ENCODE results near the gene CUX1.

CUX1 gene

DNA sequence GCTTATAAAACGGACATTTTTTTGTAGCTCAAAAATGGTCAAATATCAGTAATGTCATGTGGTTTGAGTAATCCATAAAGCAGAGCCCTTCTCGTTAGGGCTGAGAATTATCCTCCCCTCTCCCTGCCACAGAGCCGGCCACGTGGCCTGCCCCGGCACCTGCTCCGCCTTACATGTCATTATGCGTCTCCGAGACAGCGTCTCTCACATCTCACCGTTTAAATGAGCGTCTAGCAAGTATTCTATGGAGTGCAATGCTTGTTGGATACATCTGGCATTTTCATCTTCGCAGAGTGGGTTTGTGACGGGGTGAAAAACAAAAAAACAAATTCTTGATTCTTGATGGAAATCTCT lies 86.1 kb downstream of the CUX1 start:
- TF ChIP-seq, protein P1, sequence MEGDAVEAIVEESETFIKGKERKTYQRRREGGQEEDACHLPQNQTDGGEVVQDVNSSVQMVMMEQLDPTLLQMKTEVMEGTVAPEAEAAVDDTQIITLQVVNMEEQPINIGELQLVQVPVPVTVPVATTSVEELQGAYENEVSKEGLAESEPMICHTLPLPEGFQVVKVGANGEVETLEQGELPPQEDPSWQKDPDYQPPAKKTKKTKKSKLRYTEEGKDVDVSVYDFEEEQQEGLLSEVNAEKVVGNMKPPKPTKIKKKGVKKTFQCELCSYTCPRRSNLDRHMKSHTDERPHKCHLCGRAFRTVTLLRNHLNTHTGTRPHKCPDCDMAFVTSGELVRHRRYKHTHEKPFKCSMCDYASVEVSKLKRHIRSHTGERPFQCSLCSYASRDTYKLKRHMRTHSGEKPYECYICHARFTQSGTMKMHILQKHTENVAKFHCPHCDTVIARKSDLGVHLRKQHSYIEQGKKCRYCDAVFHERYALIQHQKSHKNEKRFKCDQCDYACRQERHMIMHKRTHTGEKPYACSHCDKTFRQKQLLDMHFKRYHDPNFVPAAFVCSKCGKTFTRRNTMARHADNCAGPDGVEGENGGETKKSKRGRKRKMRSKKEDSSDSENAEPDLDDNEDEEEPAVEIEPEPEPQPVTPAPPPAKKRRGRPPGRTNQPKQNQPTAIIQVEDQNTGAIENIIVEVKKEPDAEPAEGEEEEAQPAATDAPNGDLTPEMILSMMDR (conservative IDR thresholded peaks at IDR 0.05) = no peak
- no peak overlapping the region for H3K27ac ChIP-seq

- H3K27ac ChIP-seq = no peak overlapping the region
- TF ChIP-seq, protein P1 (conservative IDR thresholded peaks at IDR 0.05) = no peak
Measured at GRCh38 chr7:101904019-101904418, 86.6 kb downstream of the CUX1 start.

DNA sequence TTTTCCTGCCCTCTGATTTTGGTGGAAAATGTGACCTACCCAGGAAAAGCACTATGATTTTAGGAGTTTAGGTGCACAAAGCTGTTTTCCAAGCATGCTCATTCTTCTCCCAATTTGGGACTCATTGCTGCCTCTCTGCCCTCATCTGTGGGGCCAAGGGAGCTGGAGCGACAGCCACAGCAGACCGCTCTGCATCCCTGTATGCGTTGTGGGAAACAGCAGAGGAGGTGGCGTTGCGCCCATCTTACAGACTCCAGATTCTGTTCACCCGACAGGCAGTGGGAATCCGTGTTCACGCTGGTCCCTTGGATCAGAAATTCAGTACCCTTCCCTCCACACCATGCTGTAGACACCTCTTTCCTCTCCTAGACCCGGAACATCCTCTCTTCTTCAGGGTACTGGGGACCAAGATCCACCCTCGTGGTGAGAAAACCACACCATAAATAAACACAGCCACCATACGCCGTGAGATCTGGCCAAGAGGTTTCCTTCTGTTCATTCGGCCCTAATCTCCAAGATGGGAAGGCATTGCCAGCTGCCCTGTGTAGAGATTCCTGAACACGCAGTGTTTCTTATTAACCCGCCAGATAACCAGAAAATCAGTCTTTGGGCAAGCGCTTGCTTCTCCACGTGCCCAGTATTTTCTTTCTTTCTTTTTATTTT lies 87.9 kb downstream of the CUX1 start:
- TF ChIP-seq, protein P1 (conservative IDR thresholded peaks at IDR 0.05) = no peak
- no peak overlapping the region for H3K27ac ChIP-seq

GRCh38 chr7:101906291-101907240 lies 89.1 kb downstream of the CUX1 start:
- no peak overlapping the region for H3K27ac ChIP-seq
- TF ChIP-seq, protein P1 (conservative IDR thresholded peaks at IDR 0.05) = no peak

GRCh38 chr7:101910991-101911799 lies 93.8 kb downstream of the CUX1 start:
- no peak overlapping the region for H3K27ac ChIP-seq

DNA sequence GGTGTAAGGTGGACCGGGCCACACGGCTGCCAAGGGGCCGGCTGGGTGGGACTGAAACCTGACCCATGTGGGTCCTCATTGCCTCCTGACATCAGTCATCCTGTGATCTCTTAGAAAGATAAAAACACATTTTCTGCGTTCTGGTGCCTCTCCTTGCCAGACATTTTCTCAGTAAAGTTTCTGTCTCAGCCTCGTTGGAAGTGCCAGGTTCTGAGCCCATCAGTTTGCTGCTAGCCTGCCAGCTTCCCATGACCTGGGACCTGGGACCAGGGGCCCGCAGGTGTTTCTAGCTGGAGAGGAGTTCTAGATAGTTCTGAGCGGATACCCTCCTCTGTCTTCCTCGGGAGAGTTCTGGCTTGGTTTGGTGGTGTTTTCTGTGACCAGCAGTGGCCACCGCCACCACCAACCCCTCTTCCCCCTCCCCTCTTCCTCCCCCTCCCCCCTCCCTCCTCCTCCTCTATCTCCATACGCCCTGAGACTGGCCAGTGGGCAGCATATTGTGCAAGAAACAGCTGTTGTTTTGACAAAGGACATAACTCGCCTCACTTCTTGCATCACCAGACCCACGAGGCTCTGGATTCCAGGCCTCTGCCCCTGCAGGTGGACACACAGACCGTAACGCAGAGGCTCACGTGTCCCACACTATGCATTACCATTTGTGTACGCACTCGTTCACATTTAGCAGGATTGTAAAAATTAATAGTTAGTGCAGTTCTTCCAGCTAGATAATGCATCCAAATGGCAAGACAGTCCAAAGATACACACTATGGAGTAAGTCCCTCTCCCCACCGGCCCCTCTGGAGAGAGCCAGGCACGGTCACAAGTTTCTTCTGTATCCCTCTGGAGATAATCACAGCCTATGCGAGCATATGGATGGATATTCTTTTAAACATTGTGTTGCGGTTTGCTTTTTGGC lies 94.6 kb downstream of the CUX1 start:
- H3K27ac ChIP-seq = no peak overlapping the region

More at GRCh38 chr7:101910991-101911799, 93.8 kb downstream of the CUX1 start:
- TF ChIP-seq, protein P1 (conservative IDR thresholded peaks at IDR 0.05) = no peak

More for the DNA sequence above, 94.6 kb downstream of the CUX1 start:
- TF ChIP-seq, protein P1 (conservative IDR thresholded peaks at IDR 0.05) = no peak

All from VCaP (cell line).